Activated CD4-positive, alpha-beta T cell treated with anti-CD3 and anti-CD28 coated beads, Interleukin-2, amount 50 U/mL, for 4 hours (primary cell): Measurements from ENCODE around the gene LIMS2.

Experiments used
- DNase-seq, 2 experiments: peaks; one replicate each; pipeline ENCODE4 v3.0.0-alpha.2; 2020

The LIMS2 gene

DNA sequence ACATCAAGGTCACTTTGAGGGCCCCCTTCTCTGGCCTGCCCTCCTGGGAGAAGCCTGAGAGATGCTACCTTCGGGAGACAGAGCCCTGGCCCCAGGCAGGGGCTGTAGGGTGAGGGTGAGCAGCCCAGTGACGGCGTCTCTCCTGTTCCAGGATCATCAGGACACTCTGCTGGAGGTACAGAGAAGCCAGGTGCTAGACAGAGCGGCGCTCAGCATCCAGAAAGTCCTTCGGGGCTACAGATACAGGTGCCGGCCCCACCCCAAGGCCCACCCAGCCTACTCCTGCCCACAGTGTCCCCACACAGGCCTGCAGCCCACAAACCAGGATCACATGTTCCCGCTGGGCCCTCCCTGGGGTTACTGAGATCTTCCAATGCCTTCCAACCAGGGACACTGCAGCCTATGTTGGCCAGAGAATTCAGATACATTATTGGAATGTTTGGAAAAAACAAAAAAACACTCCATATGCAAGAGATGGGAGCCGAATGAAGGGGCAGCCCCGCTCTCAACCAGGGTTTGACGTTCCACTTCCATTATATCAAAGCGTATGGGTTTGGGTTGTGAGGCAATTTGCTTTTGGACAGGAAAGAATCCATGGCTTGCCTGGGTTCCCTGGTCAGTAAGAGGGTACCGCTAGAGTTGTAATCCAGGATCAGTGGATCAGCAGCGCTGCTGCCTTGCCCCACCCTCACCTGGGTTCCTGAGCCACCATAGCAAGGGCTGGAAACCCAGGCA, 78.9 kb downstream of the LIMS2 start:
- no peak for DNase-seq

DNA sequence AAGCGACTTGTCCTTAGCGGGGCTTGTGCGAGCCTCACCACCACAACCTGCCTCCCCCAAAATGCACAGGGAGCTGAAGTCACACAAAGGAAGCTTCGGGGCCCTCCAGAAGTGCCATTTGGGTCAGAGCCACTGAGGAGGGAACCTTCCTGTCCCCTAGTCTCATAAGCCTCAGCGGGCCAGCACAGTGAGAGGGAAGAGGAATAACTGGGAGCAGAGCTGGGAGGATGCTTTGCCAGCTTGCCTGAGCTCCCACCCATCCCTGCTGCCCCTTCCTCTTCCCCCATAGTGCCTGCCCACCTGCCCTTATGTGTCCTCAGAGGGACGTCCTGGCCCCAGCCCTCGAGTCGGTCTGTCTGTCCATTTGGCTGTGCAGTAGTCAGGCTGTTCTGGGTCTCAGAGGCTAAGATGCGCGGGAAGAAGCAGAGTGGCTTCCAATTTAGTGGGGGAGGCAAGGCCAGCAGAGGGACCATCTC, 81.2 kb downstream of the LIMS2 start:
- DNase-seq = no peak

DNA sequence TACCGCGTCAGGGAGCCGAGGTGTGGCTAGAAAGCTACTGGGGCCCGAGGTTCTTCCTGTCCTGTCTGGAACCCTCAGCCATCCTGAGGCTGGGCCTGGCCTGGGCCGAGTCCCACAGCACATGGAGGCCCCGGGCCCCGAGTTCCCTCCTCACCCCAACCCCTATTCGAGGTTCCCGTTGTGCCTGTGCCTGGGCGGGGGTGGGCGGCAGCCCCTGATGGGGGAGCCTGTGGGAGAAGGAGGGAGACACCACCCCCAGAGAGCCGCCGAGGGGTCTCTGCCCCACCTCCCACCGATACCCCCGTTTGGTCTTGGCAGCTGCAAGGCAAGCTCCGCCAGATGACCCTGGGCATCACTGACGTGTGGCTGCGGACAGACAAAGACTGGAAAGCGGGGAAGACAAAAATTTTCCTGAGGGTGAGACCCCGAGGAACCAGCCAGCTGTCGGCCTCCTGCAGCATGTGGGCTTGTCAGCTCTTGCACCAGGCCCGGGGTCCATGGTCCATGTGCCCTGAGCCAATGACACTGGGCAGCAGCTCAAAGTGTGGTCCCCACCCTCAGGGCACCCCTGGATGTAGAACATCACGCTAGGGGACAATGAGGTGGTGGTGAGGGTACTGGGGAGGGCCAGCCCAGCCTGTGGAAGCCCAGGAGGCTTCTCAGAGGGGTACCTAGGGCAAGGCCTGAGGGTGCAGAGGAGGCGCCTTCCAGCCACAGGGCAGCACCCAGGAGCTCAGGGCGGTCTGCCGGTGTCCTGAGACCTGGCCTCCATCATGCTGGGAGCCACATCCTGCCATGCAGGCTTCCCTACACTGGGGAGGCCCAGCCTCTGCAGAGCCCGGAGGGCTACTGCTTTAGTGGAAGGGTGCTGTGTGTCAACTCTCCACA, 81.9 kb downstream of the LIMS2 start:
- no peak for DNase-seq

DNA sequence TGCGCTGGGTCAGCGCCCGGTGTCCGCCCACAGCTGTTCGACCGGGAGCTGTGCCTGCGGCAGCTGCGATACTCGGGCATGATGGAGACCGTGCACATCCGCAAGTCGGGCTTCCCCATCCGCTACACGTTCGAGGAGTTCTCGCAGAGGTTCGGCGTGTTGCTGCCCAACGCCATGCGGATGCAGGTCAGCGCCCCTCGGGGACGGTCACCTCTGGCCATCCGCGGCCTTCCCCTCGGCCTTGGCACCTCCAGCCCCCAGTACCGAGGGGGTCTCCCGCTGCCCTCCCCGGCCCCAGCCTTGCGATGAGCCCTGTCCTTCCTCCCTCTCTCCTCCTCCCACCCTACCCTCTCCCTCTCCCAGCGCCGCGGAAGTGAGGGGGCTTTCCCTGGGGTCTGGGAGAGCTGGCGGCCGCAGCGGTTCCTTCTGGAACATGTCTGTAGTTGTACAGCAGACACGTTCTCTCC, 82.5 kb downstream of the LIMS2 start:
- no peak for DNase-seq

DNA sequence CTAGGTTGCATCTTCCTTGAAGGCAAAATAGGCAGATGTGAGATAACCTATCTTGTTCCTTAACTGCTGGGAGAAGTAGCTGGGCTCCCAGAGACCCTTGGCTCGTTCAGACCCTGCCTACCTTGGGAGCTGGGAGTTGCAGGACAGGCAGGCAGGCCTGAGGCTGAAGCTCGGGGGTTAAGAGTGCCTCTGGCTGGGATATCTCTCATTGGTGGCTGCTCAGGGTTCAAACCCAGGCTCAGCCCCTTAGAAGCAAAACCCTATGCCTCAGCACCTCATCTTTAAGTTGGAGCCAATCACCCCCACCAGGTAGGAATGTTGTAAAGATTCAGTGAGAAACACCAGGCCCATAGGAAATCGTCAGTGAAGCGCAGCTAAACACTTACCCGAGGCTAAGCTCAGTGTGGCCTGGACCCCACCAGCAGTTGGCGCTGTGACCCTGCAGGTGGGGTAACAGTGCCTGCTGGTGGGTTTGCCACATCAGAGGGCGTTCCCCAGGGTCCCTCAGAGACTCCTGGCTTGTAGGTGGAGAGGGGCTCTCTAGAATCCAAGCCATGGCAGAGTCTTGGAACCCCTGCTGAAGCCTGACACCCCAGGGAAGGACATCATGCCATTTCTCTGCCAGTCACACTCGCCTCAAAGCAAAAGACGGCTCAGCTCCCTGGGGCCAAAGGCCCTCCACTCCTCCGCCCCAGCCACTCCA, 84.0 kb downstream of the LIMS2 start:
- peak; percentile 53 to 58 for DNase-seq

DNA sequence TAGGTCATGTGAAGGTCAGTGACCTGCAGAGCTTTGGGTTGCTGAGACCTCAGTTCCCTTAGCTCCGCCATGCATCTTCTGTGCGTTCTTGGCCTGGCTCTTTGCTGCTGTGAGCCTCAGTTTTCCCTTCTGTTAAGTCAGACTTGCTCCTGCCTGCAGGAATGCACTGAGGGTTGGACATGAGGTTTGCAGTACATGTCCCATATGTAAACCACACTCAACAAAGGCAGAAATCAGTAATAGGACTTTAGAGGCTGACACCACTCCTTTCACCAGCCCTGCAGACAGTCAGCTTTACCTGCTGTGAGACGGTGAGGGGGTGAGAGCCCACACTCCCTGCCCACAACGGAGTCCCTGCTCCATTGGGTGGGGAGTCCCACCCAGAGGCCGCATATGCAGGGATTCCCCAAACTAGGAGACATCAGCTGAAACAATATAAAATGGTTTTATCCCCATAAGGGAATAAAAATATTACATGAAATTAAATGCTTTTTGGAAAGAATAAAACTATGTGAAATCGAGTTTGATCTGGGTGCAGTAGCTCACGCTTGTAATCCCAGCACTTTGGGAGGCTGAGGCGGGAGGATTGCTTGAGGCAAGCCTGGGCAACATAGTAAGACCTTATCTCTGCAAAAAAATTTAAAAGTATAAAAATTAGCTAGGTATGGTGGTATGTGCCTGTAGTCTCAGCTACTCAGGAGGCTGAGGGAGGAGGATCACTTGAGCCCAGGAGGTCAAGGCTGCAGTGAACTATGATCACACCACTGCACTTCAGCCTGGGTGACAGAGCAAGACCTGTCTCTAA, 84.7 kb downstream of the LIMS2 start:
- no peak for DNase-seq

DNA sequence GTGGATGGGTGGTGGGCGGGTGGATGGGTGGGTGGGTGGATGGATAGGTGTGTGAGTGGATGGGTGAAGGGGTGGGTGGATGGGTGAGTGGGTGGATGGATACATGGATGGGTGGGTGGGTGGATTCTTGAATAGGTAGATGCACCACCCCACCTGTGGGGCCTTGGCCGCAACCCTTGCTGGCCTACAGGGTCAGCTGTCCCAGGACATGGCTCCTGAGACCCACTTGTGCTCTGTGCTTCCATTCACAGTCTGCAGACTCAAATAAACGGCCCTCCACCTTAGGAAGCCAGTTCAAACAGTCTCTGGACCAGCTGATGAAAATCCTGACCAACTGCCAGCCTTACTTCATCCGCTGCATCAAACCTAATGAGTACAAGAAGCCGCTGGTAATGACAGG, 85.5 kb downstream of the LIMS2 start:
- DNase-seq = no peak

DNA sequence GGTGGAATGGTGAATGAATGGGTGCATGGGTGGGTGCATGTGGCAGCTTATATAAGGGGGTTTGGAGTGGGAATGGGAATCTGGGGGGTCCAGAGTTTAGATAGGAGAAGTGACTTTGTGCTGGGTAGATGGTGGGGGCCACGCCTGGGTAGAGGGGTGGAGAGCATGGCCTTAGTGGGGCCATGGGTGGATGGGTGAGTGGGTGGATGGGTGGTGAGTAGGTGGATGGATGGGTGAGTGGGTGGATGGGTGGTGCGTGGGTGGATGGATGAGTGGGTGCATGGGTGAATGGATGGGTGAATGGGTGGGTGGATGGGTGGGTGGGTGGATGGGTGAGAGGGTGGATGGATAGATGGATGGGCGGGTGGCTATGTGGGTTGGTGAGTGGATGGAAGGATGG, 86.0 kb downstream of the LIMS2 start:
- no peak for DNase-seq
